Posterior vena cava (tissue), 2 donors: Measurements from ENCODE around the gene NOP14. TPM values are rescaled to one million over a fixed set of nuclear protein-coding genes. Genes with fewer than 3 reads are reported as not detected.
"Not testable (repeated sequence)": the region's sequence is repeated elsewhere in the genome, so short reads cannot be mapped to it uniquely, and the experiment has no call there.

Source experiments
- DNase-seq: peaks from one replicate; pipeline ENCODE4 v3.0.0-alpha.2; 2020; ENCODE audit warnings: low spot score
- intact Hi-C, 2 donors: fragments of 100-400 bp; cut with DNase I; formaldehyde crosslinking; loops; one replicate each; pipeline versions ENCODE4 v1.14.1 to v1.14.2; 2022 to 2023
- total RNA-seq, 2 donors: library from RNA; stranded (reverse); fragmentation: NEBNext Ultra II Directional; extraction: Animal tissue kit (Norgen Biotek cat#: 25700); gene quantifications; one replicate each; pipeline ENCODE4 v1.2.1, GENCODE V29; 2021
- donor health status: DM: yes; HTN: yes; CAD: no.
- donor health status: DM: yes; HTN: yes; CAD: no.

Gene NOP14
- total RNA-seq, 2 donors from 2014 or later = 16.1 to 20.5 TPM

DNA sequence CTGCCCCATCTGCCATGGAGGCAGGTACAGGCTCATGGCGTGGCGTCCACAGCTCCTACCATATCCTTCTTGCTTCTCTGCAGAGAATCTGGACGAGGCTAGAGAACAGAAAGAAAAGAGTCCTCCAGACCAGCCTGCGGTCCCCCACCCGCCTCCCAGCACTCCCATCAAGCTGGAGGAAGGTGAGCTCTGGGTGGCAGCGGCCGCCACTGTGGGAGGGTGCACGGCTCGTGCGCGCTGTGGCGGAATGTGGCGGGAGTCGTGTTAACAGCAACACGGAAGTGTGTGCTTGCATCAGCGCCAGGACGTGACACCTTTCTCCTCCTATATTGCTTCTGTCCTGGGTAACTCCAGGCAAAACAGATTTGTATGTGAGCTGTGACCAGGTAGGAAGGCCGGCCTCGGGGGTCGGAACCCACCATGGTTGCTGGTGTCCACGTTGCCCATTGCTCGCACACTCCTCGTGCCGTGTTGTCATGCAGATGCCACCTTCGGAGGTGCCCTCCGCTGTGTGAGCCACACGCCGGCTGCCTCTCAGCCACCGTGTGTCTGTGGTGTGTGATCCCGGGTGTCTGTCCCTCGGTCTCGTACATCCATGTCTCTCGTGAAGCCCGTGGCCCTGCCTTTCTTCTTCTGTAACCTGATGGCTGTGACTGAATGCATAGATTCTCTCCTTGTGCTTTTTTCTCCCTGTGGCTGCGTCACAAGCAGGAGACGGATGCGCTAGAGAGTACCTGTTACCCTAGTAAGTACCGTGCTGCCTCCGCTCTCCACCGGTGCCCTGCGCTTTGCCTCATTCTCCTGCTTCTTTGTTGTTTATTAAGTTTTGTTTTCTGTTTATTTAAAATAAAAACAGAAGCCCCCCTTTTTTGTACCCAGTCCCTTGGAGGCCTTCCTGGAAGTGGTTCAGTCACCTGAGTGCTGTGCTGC is 37.0 kb downstream of the NOP14 start:
- peak; percentile 76 for DNase-seq
- intact Hi-C loops = no loop called here

DNA sequence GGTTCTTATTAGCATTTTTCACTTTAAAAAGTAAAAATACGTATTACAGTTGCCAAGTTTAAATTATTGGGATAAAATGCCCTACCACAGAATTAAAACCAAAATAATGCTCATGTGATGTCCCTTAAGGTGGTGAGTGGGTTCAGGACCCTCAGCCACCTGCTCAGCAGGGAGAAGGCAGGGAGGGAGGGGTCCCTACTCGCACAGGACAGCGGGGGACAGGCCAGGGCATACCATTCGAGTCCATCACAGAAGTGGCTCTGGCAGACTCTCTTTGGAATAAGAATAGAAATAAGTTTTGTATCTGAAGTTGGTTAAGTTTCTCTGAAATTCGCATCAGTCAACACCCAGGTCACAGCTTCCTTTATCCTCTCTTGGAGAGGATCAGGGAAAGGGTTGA is 37.7 kb downstream of the NOP14 start:
- intact Hi-C loops = no loop called here
- DNase-seq = peak; percentile 7

DNA sequence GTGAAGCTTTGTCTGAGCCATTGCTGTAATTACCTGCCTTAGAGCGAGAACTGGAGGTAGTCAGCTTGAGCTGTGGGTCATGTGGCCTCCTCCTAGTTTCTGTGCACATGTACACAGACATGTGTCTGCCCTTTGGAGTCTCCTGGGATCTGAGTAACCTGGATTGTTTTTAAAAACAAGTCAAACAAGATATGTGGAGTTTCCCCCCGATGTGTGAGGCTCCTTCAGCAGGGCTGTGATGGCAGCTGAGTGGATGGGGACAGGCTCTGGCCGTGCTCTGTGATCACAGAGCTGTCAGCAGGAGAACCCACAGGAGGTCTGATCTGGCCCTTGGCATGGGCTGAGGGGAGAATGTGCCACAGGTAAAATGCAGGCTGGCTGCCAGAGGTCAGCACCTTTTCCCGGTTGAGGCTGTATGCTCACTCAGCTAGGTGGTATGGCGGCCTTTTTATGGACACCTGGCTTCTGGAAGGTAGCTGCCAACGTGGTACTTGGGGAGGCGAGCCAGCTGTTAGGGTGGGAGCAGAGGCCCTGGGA is 38.4 kb downstream of the NOP14 start:
- DNase-seq = peak; percentile 73
- intact Hi-C loops = no loop called here

DNA sequence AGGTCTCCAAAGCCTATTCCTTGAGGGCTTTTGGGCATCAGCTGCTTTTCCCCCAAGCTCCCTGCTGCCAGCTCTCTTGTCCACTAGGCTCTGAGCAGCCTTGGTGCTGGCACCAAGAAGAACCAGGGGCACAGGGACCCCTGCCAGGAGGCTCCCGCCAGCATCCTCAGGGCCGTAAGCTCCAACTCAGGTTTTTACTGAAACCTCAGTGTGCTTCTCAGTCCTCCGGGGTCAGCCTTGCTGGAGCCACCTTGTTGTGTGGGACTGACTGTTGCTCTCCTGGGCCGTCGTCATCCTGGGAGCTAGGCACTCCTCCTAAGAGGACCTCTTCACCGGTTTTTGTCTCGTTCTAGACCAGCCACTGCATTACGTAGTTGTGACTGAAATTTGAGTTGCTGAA is 38.9 kb downstream of the NOP14 start:
- intact Hi-C loops = no loop called here
- peak; percentile 70 for DNase-seq

DNA sequence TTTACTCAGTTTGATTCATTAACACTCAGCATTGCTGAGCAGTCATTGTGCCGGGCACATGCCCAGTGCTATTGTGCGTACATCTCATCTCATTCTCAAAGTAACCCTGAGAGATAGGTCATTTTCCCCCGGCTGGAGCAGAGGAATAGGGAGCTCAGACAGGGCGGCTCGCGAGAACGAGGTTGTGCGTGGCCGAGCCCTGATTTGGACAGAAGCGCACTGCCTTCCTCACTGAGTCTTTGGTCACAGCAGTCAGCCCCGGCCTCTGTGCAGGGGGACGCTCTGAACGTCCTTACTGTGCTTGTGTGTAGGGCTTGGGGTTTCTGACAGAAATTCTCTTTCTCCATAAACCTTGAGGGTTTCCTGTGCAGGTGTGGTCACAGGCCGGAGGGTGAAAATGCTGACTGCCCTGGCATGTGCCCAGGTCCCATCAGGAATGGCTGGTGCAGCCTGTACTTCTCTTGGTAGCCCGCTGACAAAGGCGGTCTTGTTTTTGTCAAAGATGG is 39.5 kb downstream of the NOP14 start:
- intact Hi-C loops = no loop called here
- DNase-seq = peak; percentile 60

- DNase-seq = peak; percentile 46
These were observed 40.1 kb downstream of the NOP14 start for GRCh38 chr4:2923141-2923551.

GRCh38 chr4:2922453-2923101 is 40.6 kb downstream of the NOP14 start:
- DNase-seq = peak; percentile 53
- intact Hi-C loops = not testable (repeated sequence)

More at GRCh38 chr4:2923141-2923551, 40.1 kb downstream of the NOP14 start:
- intact Hi-C loops = no loop called here

GRCh38 chr4:2918714-2919113 is 44.5 kb downstream of the NOP14 start:
- DNase-seq, intact Hi-C loops: not testable (repeated sequence)

- intact Hi-C loops, DNase-seq: not testable (repeated sequence)
These were observed 44.9 kb downstream of the NOP14 start for GRCh38 chr4:2918300-2918699.

GRCh38 chr4:2916696-2917095 is 46.5 kb downstream of the NOP14 start:
- intact Hi-C loops = not testable (repeated sequence)

DNA sequence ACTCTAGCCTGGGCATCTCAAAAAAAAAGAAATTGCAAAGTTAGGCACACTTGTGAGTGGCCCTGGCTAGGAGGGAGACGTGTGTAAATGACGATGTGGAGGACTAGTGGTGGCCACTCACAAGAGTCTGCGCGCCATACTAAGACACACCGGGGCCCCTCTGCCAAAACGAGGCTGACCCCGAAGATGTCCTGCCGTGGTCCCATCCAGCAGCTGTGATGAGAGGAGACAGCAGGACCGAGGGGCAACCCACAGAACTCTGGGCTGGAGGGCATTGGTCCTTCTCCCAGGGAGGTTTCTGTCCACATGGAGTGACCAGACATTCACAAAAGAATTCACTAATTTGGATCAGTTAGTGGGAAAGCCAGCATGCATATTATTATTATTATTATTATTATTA is 47.4 kb downstream of the NOP14 start:
- DNase-seq = peak; percentile 12
- intact Hi-C loops = no loop called here

More at GRCh38 chr4:2916696-2917095, 46.5 kb downstream of the NOP14 start:
- DNase-seq = not testable (repeated sequence)

- intact Hi-C loops = no loop called here
- DNase-seq = peak; percentile 44
These were observed 48.7 kb downstream of the NOP14 start for GRCh38 chr4:2914256-2915126.

- intact Hi-C loops = no loop called here
- no peak for DNase-seq
These were observed 50.0 kb downstream of the NOP14 start for GRCh38 chr4:2913168-2913567.

DNA sequence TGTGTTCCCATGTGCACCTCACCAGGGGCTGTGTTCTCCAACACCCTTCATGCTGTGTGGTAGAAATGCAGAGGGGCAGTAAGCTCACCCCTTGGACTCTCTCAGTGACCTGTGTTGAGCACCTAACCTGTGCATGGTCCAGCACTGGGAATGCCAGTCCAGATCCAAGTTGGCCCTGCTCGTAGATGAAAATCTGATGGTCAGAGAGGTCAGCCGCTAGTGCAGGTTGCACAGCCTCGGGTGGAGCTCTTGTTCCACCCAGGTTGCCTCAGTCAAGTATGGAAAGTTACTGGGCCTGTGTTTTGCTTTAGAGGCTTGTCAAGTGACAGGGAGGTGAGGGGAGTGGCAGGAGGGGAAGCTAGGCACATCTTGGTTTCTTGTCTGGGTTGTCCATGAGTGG is 51.3 kb downstream of the NOP14 start:
- DNase-seq = no peak
- intact Hi-C loops = no loop called here

GRCh38 chr4:2910409-2910808 is 52.8 kb downstream of the NOP14 start:
- intact Hi-C loops = no loop called here
- DNase-seq = no peak

DNA sequence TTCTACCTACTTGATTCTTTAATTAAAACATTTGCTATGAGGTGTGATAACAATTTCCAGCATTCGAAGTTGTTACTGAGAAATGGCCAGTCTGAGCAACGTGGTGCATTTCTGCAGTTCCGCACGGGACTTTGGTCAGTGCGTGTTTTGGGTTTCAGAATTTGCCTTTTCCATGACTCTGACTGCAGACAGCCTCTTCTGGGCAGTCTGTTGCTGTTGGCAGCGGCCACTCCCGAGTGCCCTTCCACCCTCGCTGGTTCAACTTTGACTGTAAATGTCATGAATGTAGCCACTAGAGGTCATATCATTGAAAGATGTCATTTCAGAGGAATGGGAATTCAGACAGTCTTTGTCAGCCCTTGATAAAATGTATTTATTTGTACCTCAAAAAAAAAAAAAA is 53.6 kb downstream of the NOP14 start:
- DNase-seq = no peak
- intact Hi-C loops = no loop called here

DNA sequence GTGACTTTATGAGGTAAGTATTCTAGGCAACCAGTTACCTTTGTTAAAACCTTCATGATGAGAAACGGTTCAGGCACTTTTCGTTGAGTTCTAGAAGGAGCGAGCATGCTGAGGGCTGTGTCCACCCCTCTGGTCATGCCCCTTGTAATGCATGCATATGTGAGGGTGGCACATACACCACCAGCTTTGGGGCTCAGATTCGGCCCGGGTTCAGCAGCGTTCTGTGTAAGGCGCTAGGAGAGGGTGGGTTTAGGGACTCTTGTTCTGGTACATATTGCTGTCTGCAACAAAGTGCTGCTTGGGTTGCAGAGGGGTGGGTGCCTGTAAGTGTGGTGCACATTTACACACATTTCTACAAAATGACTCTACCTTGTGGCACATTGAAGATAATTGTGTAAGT is 54.5 kb downstream of the NOP14 start:
- no peak for DNase-seq
- intact Hi-C loops = no loop called here

DNA sequence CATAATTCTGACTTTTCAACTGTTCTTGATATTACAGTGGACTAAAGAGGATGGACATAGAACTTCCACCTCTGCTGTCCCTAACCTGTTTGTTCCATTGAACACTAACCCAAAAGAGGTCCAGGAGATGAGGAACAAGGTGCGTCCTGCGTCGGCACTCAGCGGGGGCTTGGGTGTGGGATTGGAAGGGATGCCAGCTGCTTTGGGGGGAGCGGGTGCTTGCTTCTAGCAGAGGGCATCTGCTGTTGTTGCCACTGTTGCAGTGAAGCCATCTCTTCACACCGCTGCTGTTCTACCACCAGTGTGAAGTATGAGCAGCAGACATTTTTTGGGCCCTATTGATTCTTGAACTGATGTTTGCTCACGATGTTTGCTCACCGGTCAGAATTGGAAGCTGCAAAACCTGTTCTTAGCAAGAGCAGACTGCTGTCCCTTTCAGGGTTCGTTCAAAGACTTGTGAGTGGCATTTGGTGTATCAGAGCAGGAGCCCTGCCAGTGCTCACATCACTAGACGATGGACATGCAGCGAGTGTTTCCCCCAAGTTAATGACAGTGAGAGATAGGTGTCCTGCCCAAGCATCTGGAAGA is 55.4 kb downstream of the NOP14 start:
- no peak for DNase-seq
- intact Hi-C loops = no loop called here

- no peak for DNase-seq
- intact Hi-C loops = no loop called here
These were observed 56.0 kb downstream of the NOP14 start for GRCh38 chr4:2907226-2907625.
